Ecto neural progenitor cell (in vitro differentiated cells): ENCODE measurements around the gene SLC12A2.

Source experiments
- DNase-seq: peaks from one replicate; pipeline ENCODE4 v3.0.0-alpha.2; 2018; ENCODE audit warnings: low spot score

SLC12A2 gene

GRCh38 chr5:128097224-128097623, 13.7 kb downstream of the SLC12A2 start:
- no peak for DNase-seq

- no peak for DNase-seq
Observed at GRCh38 chr5:128097781-128098180, 14.2 kb downstream of the SLC12A2 start.

- no peak for DNase-seq
Observed at GRCh38 chr5:128099944-128100343, 16.4 kb downstream of the SLC12A2 start.

GRCh38 chr5:128100860-128101557, 17.4 kb downstream of the SLC12A2 start:
- DNase-seq = no peak

- DNase-seq = no peak
Observed at GRCh38 chr5:128101676-128102075, 18.1 kb downstream of the SLC12A2 start.

GRCh38 chr5:128105203-128105602, 21.6 kb downstream of the SLC12A2 start:
- DNase-seq = no peak

GRCh38 chr5:128109138-128109537, 25.6 kb downstream of the SLC12A2 start:
- DNase-seq = no peak

GRCh38 chr5:128109766-128110165, 26.2 kb downstream of the SLC12A2 start:
- no peak for DNase-seq

- DNase-seq = no peak
Observed at GRCh38 chr5:128111818-128112448, 28.4 kb downstream of the SLC12A2 start.

- no peak for DNase-seq
Observed at GRCh38 chr5:128116445-128116844, 32.9 kb downstream of the SLC12A2 start.

- no peak for DNase-seq
Observed at GRCh38 chr5:128118214-128118613, 34.6 kb downstream of the SLC12A2 start.

- no peak for DNase-seq
Observed at GRCh38 chr5:128121651-128122050, 38.1 kb downstream of the SLC12A2 start.

GRCh38 chr5:128123936-128124335, 40.4 kb downstream of the SLC12A2 start:
- DNase-seq = no peak

GRCh38 chr5:128126241-128126640, 42.7 kb downstream of the SLC12A2 start:
- DNase-seq = no peak

GRCh38 chr5:128132499-128132898, 48.9 kb downstream of the SLC12A2 start:
- no peak for DNase-seq

GRCh38 chr5:128135286-128135685, 51.7 kb downstream of the SLC12A2 start:
- DNase-seq = no peak

- no peak for DNase-seq
Observed at GRCh38 chr5:128143911-128144310, 60.3 kb downstream of the SLC12A2 start.

- DNase-seq = no peak
Observed at GRCh38 chr5:128144491-128144890, 60.9 kb downstream of the SLC12A2 start.

- no peak for DNase-seq
Observed at GRCh38 chr5:128146671-128147070, 63.1 kb downstream of the SLC12A2 start.

GRCh38 chr5:128154943-128155342, 71.4 kb downstream of the SLC12A2 start:
- DNase-seq = no peak

GRCh38 chr5:128155776-128156175, 72.2 kb downstream of the SLC12A2 start:
- DNase-seq = no peak

- DNase-seq = no peak
Observed at GRCh38 chr5:128156521-128156920, 73.0 kb downstream of the SLC12A2 start.

- DNase-seq = no peak
Observed at GRCh38 chr5:128158342-128158741, 74.8 kb downstream of the SLC12A2 start.

- no peak for DNase-seq
Observed at GRCh38 chr5:128163991-128164390, 80.4 kb downstream of the SLC12A2 start.
